NT2/D1 (cell line): ENCODE results near the gene TIAM1.

ENCODE experiments used
- YY1 ChIP-seq: IDR thresholded peaks from 2 replicates; pipeline ENCODE4 v1.6.1; 2011; ENCODE audit not compliant: insufficient read length, insufficient read depth
- ZNF274 ChIP-seq: IDR thresholded peaks from 2 replicates; pipeline ENCODE4 v1.6.1; 2011; ENCODE audit warnings: mild to moderate bottlenecking, low read depth, low read length

DNA sequence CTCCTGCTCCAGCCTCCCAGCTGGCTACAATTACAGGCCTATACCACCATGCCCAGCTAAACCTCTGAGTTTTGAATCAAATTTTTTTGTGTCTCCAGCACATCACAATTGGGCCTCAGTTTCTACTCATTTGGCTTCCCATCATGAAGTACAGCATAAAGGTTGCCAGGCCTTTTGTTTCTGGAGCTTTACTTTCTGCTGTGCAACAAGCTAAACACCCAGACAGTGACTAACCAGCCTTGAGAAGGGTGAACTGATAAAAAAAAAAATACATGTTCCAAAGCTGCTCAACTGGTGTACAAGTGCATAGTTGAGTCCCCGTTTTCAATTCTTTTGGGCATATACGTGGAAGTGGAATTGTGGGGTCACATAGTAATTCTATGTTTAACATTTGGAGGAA is 25.1 kb downstream of the TIAM1 start:
- TF ChIP-seq YY1, result no peak
- TF ChIP-seq ZNF274, result no peak
